ENCODE data around the gene NUP155.
"Not testable (repeated sequence)": the region's sequence is repeated elsewhere in the genome, so short reads cannot be mapped to it uniquely, and the experiment has no call there.

The NUP155 gene

GRCh38 chr5:37334754-37335153 is 36.2 kb downstream of the NUP155 start:
- peaks cover 13% of the 10 kb centered on the region for H3K36me3 ChIP-seq (ENCODE audit: control insufficient read depth, insufficient read depth, low read length)

GRCh38 chr5:37326536-37326935 is 44.4 kb downstream of the NUP155 start:
- no peak overlapping the region for H3K27ac ChIP-seq (ENCODE audit: low read depth, low read length)
- H3K4me3 ChIP-seq (ENCODE audit: low read length), result no peak overlapping the region
- peaks cover 14% of the 10 kb centered on the region for H3K36me3 ChIP-seq (ENCODE audit: control insufficient read depth, insufficient read depth, low read length)
- H3K4me1 ChIP-seq (ENCODE audit: control insufficient read depth, insufficient read depth, low read length), result no peaks in the 10 kb centered on the region
- H3K9ac ChIP-seq (ENCODE audit: low read length), result no peak overlapping the region
- H3K27me3 ChIP-seq (ENCODE audit: control insufficient read depth, insufficient read depth, low read length), result no peaks in the 10 kb centered on the region

More at GRCh38 chr5:37334754-37335153, 36.2 kb downstream of the NUP155 start:
- not testable (repeated sequence) for H3K4me1 ChIP-seq (ENCODE audit: control insufficient read depth, insufficient read depth, low read length); H3K27me3 ChIP-seq (ENCODE audit: control insufficient read depth, insufficient read depth, low read length); H3K4me3 ChIP-seq (ENCODE audit: low read length); H3K9ac ChIP-seq (ENCODE audit: low read length); H3K27ac ChIP-seq (ENCODE audit: low read depth, low read length)

DNA sequence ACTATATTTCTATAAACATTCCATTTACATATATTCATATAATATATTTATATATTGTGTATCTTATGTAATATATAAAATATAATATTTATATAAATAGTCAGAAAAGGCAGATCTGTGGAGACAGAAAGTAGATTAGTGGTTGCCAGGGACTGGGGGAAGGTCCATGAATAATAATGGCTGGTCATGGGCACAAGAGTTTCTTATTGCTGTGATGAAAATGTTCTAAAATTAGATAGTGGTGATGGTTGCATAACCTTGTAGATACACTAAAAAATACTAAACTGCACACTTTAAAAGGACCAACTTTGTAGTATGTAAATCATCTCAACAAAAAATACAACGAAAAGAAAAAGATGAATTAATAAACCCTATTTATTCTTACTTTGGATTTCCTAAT is 47.3 kb downstream of the NUP155 start:
- H3K27me3 ChIP-seq (ENCODE audit: control insufficient read depth, insufficient read depth, low read length), result no peaks in the 10 kb centered on the region
- no peak overlapping the region for H3K4me3 ChIP-seq (ENCODE audit: low read length)
- H3K27ac ChIP-seq (ENCODE audit: low read depth, low read length), result no peak overlapping the region
- no peaks in the 10 kb centered on the region for H3K4me1 ChIP-seq (ENCODE audit: control insufficient read depth, insufficient read depth, low read length)
- H3K9ac ChIP-seq (ENCODE audit: low read length), result no peak overlapping the region
- H3K36me3 ChIP-seq (ENCODE audit: control insufficient read depth, insufficient read depth, low read length), result peaks cover 15% of the 10 kb centered on the region

- Histone ChIP-seq H3K4me1 (ENCODE audit: control insufficient read depth, insufficient read depth, low read length) (no peaks in the 10 kb centered on the region), H3K9ac (ENCODE audit: low read length) (no peak overlapping the region), H3K27me3 (ENCODE audit: control insufficient read depth, insufficient read depth, low read length) (no peaks in the 10 kb centered on the region), H3K4me3 (ENCODE audit: low read length) (no peak overlapping the region), H3K36me3 (ENCODE audit: control insufficient read depth, insufficient read depth, low read length) (peaks cover 13% of the 10 kb centered on the region), H3K27ac (ENCODE audit: low read depth, low read length) (no peak overlapping the region)
Measured at GRCh38 chr5:37319037-37319782, 51.7 kb downstream of the NUP155 start.

DNA sequence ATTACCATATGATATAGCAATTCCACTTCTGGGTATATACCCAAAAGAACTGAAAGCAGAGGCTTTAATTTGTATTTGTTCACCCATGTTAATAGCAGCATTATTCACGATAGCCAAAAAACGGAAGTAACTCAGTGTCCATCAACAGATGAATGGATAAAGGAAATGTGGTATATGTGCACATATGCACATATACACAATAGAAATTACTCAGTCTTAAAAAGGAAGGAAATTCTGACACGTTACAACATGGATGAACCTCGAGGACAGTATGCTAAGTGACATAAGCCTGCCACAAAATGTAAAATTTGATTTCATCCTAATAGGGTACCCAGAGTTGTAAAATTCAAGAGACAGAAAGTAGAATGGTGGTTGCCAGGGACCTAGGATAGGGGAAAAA is 54.9 kb downstream of the NUP155 start:
- no peaks in the 10 kb centered on the region for H3K27me3 ChIP-seq (ENCODE audit: control insufficient read depth, insufficient read depth, low read length)
- H3K36me3 ChIP-seq (ENCODE audit: control insufficient read depth, insufficient read depth, low read length), result peaks cover 15% of the 10 kb centered on the region
- H3K9ac ChIP-seq (ENCODE audit: low read length), result no peak overlapping the region
- no peak overlapping the region for H3K4me3 ChIP-seq (ENCODE audit: low read length)
- no peaks in the 10 kb centered on the region for H3K4me1 ChIP-seq (ENCODE audit: control insufficient read depth, insufficient read depth, low read length)
- no peak overlapping the region for H3K27ac ChIP-seq (ENCODE audit: low read depth, low read length)

DNA sequence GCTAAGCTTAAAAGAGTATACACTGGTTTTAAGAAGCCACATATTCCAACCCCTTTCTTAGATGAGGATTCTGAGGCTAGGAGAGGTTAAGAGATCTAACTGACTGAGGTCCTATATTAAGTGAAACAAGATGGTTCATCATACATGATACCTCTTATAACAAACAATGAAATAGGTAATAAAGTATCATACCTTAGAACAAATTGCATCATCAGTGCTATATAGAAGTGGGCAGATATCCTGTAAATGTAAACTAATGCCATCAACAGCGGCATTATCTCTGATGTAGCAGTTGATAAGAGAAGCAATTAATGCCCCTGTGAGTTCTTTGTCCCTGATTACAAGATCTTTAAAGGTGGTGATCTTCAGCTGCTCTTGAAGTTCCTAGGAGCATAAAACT is 60.5 kb downstream of the NUP155 start:
- Histone ChIP-seq H3K36me3 (ENCODE audit: control insufficient read depth, insufficient read depth, low read length) (peaks cover 14% of the 10 kb centered on the region), H3K27me3 (ENCODE audit: control insufficient read depth, insufficient read depth, low read length) (no peaks in the 10 kb centered on the region), H3K9ac (ENCODE audit: low read length) (no peak overlapping the region), H3K4me3 (ENCODE audit: low read length) (no peak overlapping the region), H3K27ac (ENCODE audit: low read depth, low read length) (no peak overlapping the region), H3K4me1 (ENCODE audit: control insufficient read depth, insufficient read depth, low read length) (no peaks in the 10 kb centered on the region)

- Histone ChIP-seq H3K27me3 (ENCODE audit: control insufficient read depth, insufficient read depth, low read length) (no peaks in the 10 kb centered on the region), H3K27ac (ENCODE audit: low read depth, low read length) (no peak overlapping the region), H3K4me1 (ENCODE audit: control insufficient read depth, insufficient read depth, low read length) (no peaks in the 10 kb centered on the region), H3K9ac (ENCODE audit: low read length) (no peak overlapping the region), H3K4me3 (ENCODE audit: low read length) (no peak overlapping the region), H3K36me3 (ENCODE audit: control insufficient read depth, insufficient read depth, low read length) (peaks cover 20% of the 10 kb centered on the region)
Measured at GRCh38 chr5:37308793-37309192, 62.1 kb downstream of the NUP155 start.

DNA sequence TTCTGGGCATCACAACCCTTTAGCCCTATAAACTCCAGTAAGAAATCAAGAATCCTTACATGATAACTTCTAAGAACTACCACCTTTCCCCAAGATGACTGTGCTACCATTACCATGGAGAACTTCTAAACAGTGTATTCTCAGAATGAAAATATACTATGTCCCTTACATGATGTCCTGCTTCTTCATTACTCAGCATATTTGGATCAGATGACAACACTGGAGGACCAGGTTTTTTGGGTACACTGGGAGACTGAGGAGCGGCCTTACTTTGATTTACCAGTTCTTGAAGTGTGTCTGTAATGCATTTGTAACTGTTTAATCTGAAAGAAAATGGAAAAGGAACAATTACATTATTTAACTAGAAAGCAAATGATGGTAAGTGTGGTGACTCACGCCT is 66.0 kb downstream of the NUP155 start:
- Histone ChIP-seq H3K27ac (ENCODE audit: low read depth, low read length) (no peak overlapping the region), H3K4me3 (ENCODE audit: low read length) (no peak overlapping the region), H3K36me3 (ENCODE audit: control insufficient read depth, insufficient read depth, low read length) (peaks cover 29% of the 10 kb centered on the region), H3K27me3 (ENCODE audit: control insufficient read depth, insufficient read depth, low read length) (no peaks in the 10 kb centered on the region), H3K4me1 (ENCODE audit: control insufficient read depth, insufficient read depth, low read length) (no peaks in the 10 kb centered on the region), H3K9ac (ENCODE audit: low read length) (no peak overlapping the region)

DNA sequence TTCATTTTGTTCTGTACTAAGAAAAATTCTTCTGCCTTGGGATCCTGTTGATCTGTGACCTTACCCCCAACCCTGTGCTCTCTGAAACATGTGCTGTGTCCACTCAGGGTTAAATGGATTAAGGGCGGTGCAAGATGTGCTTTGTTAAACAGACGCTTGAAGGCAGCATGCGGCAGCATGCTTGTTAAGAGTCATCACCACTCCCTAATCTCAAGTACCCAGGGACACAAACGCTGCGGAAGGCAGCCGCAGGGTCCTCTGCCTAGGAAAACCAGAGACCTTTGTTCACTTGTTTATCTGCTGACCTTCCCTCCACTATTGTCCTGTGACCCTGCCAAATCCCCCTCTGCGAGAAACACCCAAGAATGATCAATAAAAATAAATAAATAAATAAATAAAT is 74.6 kb downstream of the NUP155 start:
- not testable (repeated sequence) for H3K27ac ChIP-seq (ENCODE audit: low read depth, low read length); H3K4me3 ChIP-seq (ENCODE audit: low read length); H3K27me3 ChIP-seq (ENCODE audit: control insufficient read depth, insufficient read depth, low read length); H3K4me1 ChIP-seq (ENCODE audit: control insufficient read depth, insufficient read depth, low read length); H3K9ac ChIP-seq (ENCODE audit: low read length)
- H3K36me3 ChIP-seq (ENCODE audit: control insufficient read depth, insufficient read depth, low read length), result peaks cover 16% of the 10 kb centered on the region

DNA sequence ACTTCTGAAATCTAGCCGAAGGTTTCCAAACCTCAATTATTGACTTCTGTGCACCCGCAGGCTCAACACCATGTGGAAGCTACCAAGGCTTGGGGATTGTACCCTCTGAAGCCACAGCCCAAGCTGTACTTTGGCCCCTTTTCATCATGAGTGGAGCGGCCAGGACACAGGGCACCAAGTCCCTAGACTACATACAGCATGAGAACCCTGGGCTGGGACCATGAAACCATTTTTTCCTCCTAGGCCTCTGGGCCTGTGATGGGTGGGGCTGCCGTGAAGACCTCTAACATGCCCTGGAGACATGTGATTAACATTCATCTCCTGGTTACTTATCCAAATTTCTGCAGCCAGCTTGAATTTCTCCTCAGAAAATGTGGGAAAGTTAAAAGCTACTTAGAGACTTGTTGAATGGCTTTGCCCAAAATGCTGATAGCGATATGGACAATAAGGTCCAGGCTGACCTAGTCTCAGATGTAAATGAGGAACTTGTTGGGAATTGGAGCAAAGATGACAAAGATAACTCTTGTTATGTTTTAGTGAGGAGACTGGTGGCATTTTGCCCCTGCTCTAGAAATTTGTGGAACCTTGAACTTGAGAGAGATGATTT is 87.6 kb downstream of the NUP155 start:
- Histone ChIP-seq H3K4me1 (ENCODE audit: control insufficient read depth, insufficient read depth, low read length) (no peaks in the 10 kb centered on the region), H3K36me3 (ENCODE audit: control insufficient read depth, insufficient read depth, low read length) (no peaks in the 10 kb centered on the region), H3K9ac (ENCODE audit: low read length) (no peak overlapping the region), H3K27me3 (ENCODE audit: control insufficient read depth, insufficient read depth, low read length) (no peaks in the 10 kb centered on the region), H3K4me3 (ENCODE audit: low read length) (no peak overlapping the region), H3K27ac (ENCODE audit: low read depth, low read length) (no peak overlapping the region)

DNA sequence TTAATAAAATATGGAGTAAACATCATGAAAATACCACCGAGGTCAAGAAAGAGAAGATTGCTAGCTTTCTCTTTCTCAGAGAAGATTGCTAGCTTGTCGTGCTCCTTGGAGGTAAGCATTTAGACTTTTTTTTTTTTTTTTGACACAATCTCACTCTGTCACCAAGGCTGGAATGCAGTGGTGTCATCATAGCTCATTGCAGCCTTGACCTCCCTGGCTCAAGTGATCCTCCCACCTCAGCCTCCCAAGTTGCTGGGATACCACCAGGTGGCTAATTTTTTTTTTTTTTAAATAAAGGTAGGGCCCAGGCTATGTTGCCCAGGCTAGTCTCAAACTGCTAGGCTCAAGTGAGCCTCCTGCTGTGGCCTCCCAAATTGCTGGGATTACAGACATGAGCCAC is 95.4 kb downstream of the NUP155 start:
- Histone ChIP-seq H3K9ac (ENCODE audit: low read length) (no peak overlapping the region), H3K27me3 (ENCODE audit: control insufficient read depth, insufficient read depth, low read length) (no peaks in the 10 kb centered on the region), H3K36me3 (ENCODE audit: control insufficient read depth, insufficient read depth, low read length) (no peaks in the 10 kb centered on the region), H3K4me3 (ENCODE audit: low read length) (no peak overlapping the region), H3K27ac (ENCODE audit: low read depth, low read length) (no peak overlapping the region), H3K4me1 (ENCODE audit: control insufficient read depth, insufficient read depth, low read length) (no peaks in the 10 kb centered on the region)

DNA sequence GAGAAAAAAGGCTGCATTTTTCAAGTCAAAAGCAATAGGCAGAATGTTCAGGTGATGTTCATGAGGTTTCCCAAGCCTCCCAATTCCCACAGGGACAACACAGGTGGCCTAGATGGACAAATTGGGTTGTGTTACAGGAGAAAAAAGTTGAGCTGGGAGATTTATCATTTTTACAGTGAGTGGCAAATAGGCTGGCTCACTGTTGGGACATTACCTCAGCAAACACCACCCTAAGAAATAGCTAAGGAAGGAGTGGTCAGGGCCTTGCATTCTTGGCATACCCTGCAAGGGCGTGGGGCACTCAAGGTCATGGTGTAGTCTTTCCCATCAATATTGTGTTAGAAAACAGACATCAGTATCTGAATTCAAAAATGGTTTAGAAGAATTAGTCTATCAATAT is 98.4 kb downstream of the NUP155 start:
- H3K4me3 ChIP-seq (ENCODE audit: low read length), result no peak overlapping the region
- no peak overlapping the region for H3K9ac ChIP-seq (ENCODE audit: low read length)
- H3K36me3 ChIP-seq (ENCODE audit: control insufficient read depth, insufficient read depth, low read length), result no peaks in the 10 kb centered on the region
- H3K27ac ChIP-seq (ENCODE audit: low read depth, low read length), result no peak overlapping the region
- H3K4me1 ChIP-seq (ENCODE audit: control insufficient read depth, insufficient read depth, low read length), result no peaks in the 10 kb centered on the region
- no peaks in the 10 kb centered on the region for H3K27me3 ChIP-seq (ENCODE audit: control insufficient read depth, insufficient read depth, low read length)

DNA sequence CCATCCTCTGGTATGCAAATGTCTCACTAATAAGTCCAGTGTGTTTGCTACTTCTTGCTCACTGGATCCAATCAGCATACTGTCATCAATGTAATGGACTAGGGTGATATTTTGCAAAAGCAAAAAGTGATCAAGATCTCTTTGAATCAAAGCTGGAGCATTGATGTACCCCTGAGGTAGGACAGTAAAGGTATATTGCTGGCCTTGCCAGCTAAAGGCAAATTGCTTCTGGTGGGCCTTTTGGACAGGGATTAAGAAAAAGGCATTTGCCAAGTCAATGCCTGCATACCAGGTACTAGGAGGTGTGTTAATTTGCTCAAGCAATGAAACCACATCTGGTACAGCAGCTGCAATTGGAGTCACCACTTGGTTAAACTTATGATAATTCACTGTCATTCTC is 102.8 kb downstream of the NUP155 start:
- not testable (repeated sequence) for H3K27me3 ChIP-seq (ENCODE audit: control insufficient read depth, insufficient read depth, low read length); H3K27ac ChIP-seq (ENCODE audit: low read depth, low read length); H3K9ac ChIP-seq (ENCODE audit: low read length); H3K4me3 ChIP-seq (ENCODE audit: low read length); H3K36me3 ChIP-seq (ENCODE audit: control insufficient read depth, insufficient read depth, low read length); H3K4me1 ChIP-seq (ENCODE audit: control insufficient read depth, insufficient read depth, low read length)
